Measurements from ENCODE around the gene WWOX. TPM values are rescaled to one million over a fixed set of nuclear protein-coding genes. Genes with fewer than 3 reads are reported as not detected.

Gene WWOX
- total and polyA plus RNA-seq, 2 of the 8 experiments (the other 6 are each of a cell fraction or from before 2014, with no cell fraction given): 5.4 to 16.7 TPM

- TF ChIP-seq NRF1 (IDR thresholded peaks at IDR 0.05; ENCODE audit: low read depth, low read length): no peak
- TF ChIP-seq CBX5 (IDR thresholded peaks at IDR 0.05; ENCODE audit: low read depth, low read length): no peak
- TF ChIP-seq JUND (IDR thresholded peaks at IDR 0.05; ENCODE audit: low read length): no peak
- no peak for TF ChIP-seq POU5F1 (IDR thresholded peaks at IDR 0.05; ENCODE audit: low read depth, low read length)
- no peak for TF ChIP-seq USF2 (IDR thresholded peaks at IDR 0.05; ENCODE audit: low read length)
- TF ChIP-seq EZH2 (IDR thresholded peaks at IDR 0.05; ENCODE audit: low read depth, low read length, severe bottlenecking): no peak
- TF ChIP-seq SP4 (IDR thresholded peaks at IDR 0.05; ENCODE audit: low read length): no peak
These were observed 695.3 kb downstream of the WWOX start (continued) for GRCh38 chr16:78794581-78795250.

Data from H1 (cell line).